Measurements from ENCODE around the gene SORBS1. TPM values are rescaled to one million over a fixed set of nuclear protein-coding genes. Genes with fewer than 3 reads are reported as not detected.

SORBS1 gene
- total and polyA plus RNA-seq, 4 donors: 33.2 to 71.3 (median 44.1) TPM

DNA sequence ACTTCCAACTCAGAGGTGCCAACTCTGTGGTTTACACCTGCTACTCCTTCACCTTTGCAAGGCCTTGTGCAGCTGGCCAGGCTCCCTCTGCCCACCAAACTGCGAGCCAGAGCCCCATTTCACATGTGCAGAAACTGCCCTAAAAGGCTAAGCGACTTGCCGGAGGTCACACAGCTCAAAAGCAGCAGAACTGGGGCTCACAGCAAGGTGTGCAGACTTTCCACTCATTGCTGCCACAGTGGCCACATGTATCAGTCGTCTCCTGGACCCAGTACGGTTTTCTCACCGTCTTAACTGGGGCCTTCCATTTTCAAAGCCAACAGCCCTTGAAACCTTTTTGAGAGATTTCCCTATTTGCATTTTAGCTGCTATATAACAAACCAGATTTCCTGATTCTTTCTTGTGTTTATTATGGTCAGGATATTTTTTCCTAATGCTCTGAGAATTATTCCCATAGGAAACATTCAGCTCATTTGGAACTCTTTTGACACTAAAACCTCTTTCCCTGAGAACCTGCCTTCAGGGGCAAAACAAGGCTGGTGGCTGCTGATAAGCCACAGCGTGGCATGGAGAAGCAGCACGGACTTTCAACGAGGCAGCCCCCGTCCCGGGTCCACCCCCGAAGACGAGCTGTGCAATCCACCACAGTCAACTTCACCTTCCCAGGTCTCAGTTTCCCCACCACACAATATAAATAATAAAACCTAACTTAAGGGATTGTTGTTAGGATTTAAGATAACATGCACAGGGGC, 29.9 kb downstream of the SORBS1 start:
- H3K9ac ChIP-seq (ENCODE audit: low read depth in 1 of 2, low read length in 2 of 2): no peak overlapping the region
- H3K27me3 ChIP-seq (ENCODE audit: control insufficient read depth in 4 of 4, insufficient read depth in 4 of 4, low read length in 3 of 4): no peaks in the 10 kb centered on the region
- 75% methylated on average over 13 of the region's 13 CpGs for WGBS
- H3K36me3 ChIP-seq (ENCODE audit: control insufficient read depth in 4 of 4, insufficient read depth in 3 of 4, low read depth in 1 of 4, low read length in 3 of 4): peaks cover 0 to 2% (median 0%) of the 10 kb centered on the region in 4 donors
- H3K4me1 ChIP-seq (ENCODE audit: control insufficient read depth in 4 of 4, insufficient read depth in 4 of 4, low read length in 3 of 4): peaks cover 0 to 8% (median 5%) of the 10 kb centered on the region in 4 donors
- H3K9me3 ChIP-seq (ENCODE audit: control insufficient read depth in 4 of 4, low read length in 3 of 4): no peaks in the 10 kb centered on the region
- H3K4me3 ChIP-seq (ENCODE audit: low read depth in 1 of 3, low read length in 3 of 3): no peak overlapping the region
- DNase-seq (ENCODE audit: low spot score): peak; percentile 68
- H3K27ac ChIP-seq (ENCODE audit: low read depth in 1 of 2, low read length in 2 of 2): no peak overlapping the region
- no peak for TF ChIP-seq TAF1 (conservative IDR thresholded peaks at IDR 0.05)
- TF ChIP-seq HNF4A (conservative IDR thresholded peaks at IDR 0.05): no peak
- TF ChIP-seq, protein P1, sequence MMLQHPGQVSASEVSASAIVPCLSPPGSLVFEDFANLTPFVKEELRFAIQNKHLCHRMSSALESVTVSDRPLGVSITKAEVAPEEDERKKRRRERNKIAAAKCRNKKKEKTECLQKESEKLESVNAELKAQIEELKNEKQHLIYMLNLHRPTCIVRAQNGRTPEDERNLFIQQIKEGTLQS (IDR thresholded peaks at IDR 0.05): no peak
- no peak for TF ChIP-seq GABPA (IDR thresholded peaks at IDR 0.05 in 1 of 2, conservative IDR thresholded peaks at IDR 0.05 in 1 of 2)
- TF ChIP-seq SP1 (IDR thresholded peaks at IDR 0.05): no peak

GRCh38 chr10:95530561-95530960, 30.6 kb downstream of the SORBS1 start:
- Histone ChIP-seq H3K36me3 (ENCODE audit: control insufficient read depth in 4 of 4, insufficient read depth in 3 of 4, low read depth in 1 of 4, low read length in 3 of 4) (peaks cover 0 to 2% (median 0%) of the 10 kb centered on the region in 4 donors), H3K27me3 (ENCODE audit: control insufficient read depth in 4 of 4, insufficient read depth in 4 of 4, low read length in 3 of 4) (no peaks in the 10 kb centered on the region), H3K4me1 (ENCODE audit: control insufficient read depth in 4 of 4, insufficient read depth in 4 of 4, low read length in 3 of 4) (peaks cover 2 to 12% (median 10%) of the 10 kb centered on the region in 4 donors), H3K27ac (ENCODE audit: low read depth in 1 of 2, low read length in 2 of 2) (no peak overlapping the region), H3K4me3 (ENCODE audit: low read depth in 1 of 3, low read length in 3 of 3) (no peak overlapping the region), H3K9me3 (ENCODE audit: control insufficient read depth in 4 of 4, low read length in 3 of 4) (no peaks in the 10 kb centered on the region), H3K9ac (ENCODE audit: low read depth in 1 of 2, low read length in 2 of 2) (no peak overlapping the region)
- 70% methylated on average over 4 of the region's 4 CpGs for WGBS
- TF ChIP-seq, protein P2, sequence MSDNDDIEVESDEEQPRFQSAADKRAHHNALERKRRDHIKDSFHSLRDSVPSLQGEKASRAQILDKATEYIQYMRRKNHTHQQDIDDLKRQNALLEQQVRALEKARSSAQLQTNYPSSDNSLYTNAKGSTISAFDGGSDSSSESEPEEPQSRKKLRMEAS (IDR thresholded peaks at IDR 0.05): no peak
- no peak for TF ChIP-seq HNF4A (conservative IDR thresholded peaks at IDR 0.05)
- no peak for TF ChIP-seq CTCF (IDR thresholded peaks at IDR 0.05; ENCODE audit: low read depth, low read length, missing input control)
- TF ChIP-seq JUND (IDR thresholded peaks at IDR 0.05): no peak
- TF ChIP-seq ZBTB33 (IDR thresholded peaks at IDR 0.05): no peak
- TF ChIP-seq, protein P1 (IDR thresholded peaks at IDR 0.05): no peak
- no peak for TF ChIP-seq FOXA2 (IDR thresholded peaks at IDR 0.05)
- no peak for TF ChIP-seq RAD21 (IDR thresholded peaks at IDR 0.05)
- no peak for DNase-seq (ENCODE audit: low spot score)

GRCh38 chr10:95530029-95530428, 31.1 kb downstream of the SORBS1 start:
- H3K9ac ChIP-seq (ENCODE audit: low read depth in 1 of 2, low read length in 2 of 2): no peak overlapping the region
- H3K4me3 ChIP-seq (ENCODE audit: low read depth in 1 of 3, low read length in 3 of 3): no peak overlapping the region
- H3K27ac ChIP-seq (ENCODE audit: low read depth in 1 of 2, low read length in 2 of 2): no peak overlapping the region
- H3K9me3 ChIP-seq (ENCODE audit: control insufficient read depth in 4 of 4, low read length in 3 of 4): no peaks in the 10 kb centered on the region
- no peak for DNase-seq (ENCODE audit: low spot score)
- peaks cover 0 to 2% (median 0%) of the 10 kb centered on the region in 4 donors for H3K36me3 ChIP-seq (ENCODE audit: control insufficient read depth in 4 of 4, insufficient read depth in 3 of 4, low read depth in 1 of 4, low read length in 3 of 4)
- peaks cover 2 to 15% (median 11%) of the 10 kb centered on the region in 4 donors for H3K4me1 ChIP-seq (ENCODE audit: control insufficient read depth in 4 of 4, insufficient read depth in 4 of 4, low read length in 3 of 4)
- H3K27me3 ChIP-seq (ENCODE audit: control insufficient read depth in 4 of 4, insufficient read depth in 4 of 4, low read length in 3 of 4): no peaks in the 10 kb centered on the region
- WGBS: 85% methylated on average over 2 of the region's 2 CpGs
- TF ChIP-seq CTCF (IDR thresholded peaks at IDR 0.05; ENCODE audit: low read depth, low read length, missing input control) (no peak), ZBTB33 (IDR thresholded peaks at IDR 0.05) (no peak), HNF4G (IDR thresholded peaks at IDR 0.05) (no peak), FOXA2 (IDR thresholded peaks at IDR 0.05) (no peak), GABPA (IDR thresholded peaks at IDR 0.05 in 1 of 2, conservative IDR thresholded peaks at IDR 0.05 in 1 of 2) (no peak), SP1 (IDR thresholded peaks at IDR 0.05) (no peak), TAF1 (conservative IDR thresholded peaks at IDR 0.05) (no peak), YY1 (IDR thresholded peaks at IDR 0.05) (no peak)
- TF ChIP-seq, protein P2 (IDR thresholded peaks at IDR 0.05): no peak
- TF ChIP-seq, protein P1 (IDR thresholded peaks at IDR 0.05): no peak

Data from liver (tissue), 9 donors.